NCI-H345 treated with DMSO at 0.1 percent for 48 hours (cell line): ENCODE data around the gene TRIM46.
A peak's percentile ranks its signal among the peaks of the same experiment; 100 is the strongest.
"Not testable (repeated sequence)": the region's sequence is repeated elsewhere in the genome, so short reads cannot be mapped to it uniquely, and the experiment has no call there.

ENCODE experiments used
- DNase-seq: peaks from one replicate; lab custom pipeline; 2025; ENCODE audit not compliant: unreplicated experiment; lab: John Stamatoyannopoulos, UW

TRIM46 gene

GRCh38 chr1:155227261-155228095 is 53.8 kb downstream of the TRIM46 start:
- DNase-seq = peak; percentile 100

GRCh38 chr1:155228096-155228427 is 54.4 kb downstream of the TRIM46 start:
- DNase-seq = no peak

DNA sequence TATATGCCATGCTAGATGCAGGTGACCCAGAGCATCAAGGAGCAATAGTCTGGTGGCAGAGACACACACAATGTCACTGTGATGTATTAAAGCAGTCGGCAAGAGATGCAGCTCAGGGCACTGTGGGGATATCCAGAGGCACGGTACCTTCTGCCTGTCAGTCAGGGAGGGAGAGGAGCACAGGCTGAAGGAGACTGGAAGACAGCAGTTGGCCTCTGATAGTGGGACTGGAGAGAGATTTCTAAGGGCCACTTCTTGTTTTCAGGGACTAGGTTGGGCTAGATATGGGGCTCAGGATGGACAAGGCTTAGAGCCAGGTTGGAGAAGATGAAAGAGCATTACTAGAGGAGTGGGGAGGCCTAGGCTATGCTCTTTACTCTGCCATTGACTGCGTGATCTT is 57.7 kb downstream of the TRIM46 start:
- not testable (repeated sequence) for DNase-seq

- DNase-seq = not testable (repeated sequence)
These were observed 58.6 kb downstream of the TRIM46 start for GRCh38 chr1:155232001-155232978.

DNA sequence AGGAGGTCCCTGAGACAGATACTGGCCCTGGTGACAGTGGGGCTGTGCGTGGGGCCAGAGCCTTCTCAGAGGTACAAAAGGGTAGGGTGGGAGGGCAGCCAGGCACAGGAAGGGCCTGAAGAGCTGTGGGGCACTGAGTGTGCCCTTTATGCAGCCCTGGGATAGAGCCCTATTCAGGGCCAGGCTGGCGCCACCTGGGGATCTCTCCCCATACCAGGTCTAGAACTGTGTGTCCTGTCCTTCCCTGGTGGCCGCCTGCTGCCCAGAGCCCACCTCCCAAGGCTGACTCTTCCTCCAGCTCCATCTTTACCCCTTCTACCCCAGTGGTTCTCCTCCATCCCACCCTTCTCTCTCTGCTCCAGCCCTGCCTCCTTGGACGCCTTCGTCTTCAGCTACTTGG is 59.9 kb downstream of the TRIM46 start:
- DNase-seq = not testable (repeated sequence)
